Mesodermal cell (in vitro differentiated cells): ENCODE results near the gene HECTD3.

ENCODE experiments used
- H3K27ac ChIP-seq: 2 replicates; pipeline ENCODE4 v1.7.0; 2013; ENCODE audit warnings: mild to moderate bottlenecking, low read depth, low read length, moderate library complexity; ENCODE audit not compliant: severe bottlenecking
- H3K36me3 ChIP-seq: 2 replicates; pipeline ENCODE4 v1.7.1; 2013; ENCODE audit warnings: mild to moderate bottlenecking, low read length, moderate library complexity; ENCODE audit not compliant: control insufficient read depth, insufficient read depth
- H3K4me1 ChIP-seq: one replicate; pipeline ENCODE4 v1.7.1; 2013; ENCODE audit warnings: mild to moderate bottlenecking, low read length; ENCODE audit not compliant: insufficient read depth, control insufficient read depth, poor library complexity, severe bottlenecking
- H3K4me3 ChIP-seq: 2 replicates; pipeline ENCODE4 v1.7.0; 2013; ENCODE audit warnings: low read length, control low read depth, mild to moderate bottlenecking; ENCODE audit not compliant: insufficient read depth, poor library complexity, severe bottlenecking; ENCODE audit errors: extremely low read depth
- H3K9me3 ChIP-seq: 2 replicates; pipeline ENCODE4 v1.7.1; 2013; ENCODE audit warnings: mild to moderate bottlenecking, low read length, moderate library complexity; ENCODE audit not compliant: control insufficient read depth
- WGBS, 2 experiments: methylation state at CpG; one replicate each; pipeline ENCODE4 v1.1.5; 2013; ENCODE audit warnings: missing lambda C conversion rate in 2 of 2; ENCODE audit not compliant: insufficient coverage in 2 of 2; 5-methylcytosine and 5-hydroxymethylcytosine counted together

Gene HECTD3

DNA sequence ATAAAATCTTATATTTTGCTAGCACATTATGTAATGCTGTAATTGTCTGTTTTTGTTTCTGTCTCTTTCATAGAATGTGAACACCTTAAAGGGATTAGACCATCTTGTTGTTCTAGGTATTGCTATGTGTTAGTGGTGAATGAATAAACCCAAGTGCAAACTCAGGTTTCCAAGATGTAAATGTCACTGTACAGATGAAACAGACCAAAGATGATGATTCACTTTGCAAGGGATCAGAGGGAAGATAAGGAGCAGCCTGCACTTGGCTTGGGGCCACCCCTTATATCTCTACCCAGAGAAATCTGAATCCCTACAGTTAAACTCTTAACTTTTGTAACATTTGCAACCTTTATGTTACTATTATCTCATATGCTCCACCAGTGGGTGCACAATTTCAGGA is 26.3 kb upstream of the HECTD3 start:
- Histone ChIP-seq H3K27ac (no peak overlapping the region), H3K9me3 (no peaks in the 10 kb centered on the region), H3K36me3 (no peaks in the 10 kb centered on the region)

DNA sequence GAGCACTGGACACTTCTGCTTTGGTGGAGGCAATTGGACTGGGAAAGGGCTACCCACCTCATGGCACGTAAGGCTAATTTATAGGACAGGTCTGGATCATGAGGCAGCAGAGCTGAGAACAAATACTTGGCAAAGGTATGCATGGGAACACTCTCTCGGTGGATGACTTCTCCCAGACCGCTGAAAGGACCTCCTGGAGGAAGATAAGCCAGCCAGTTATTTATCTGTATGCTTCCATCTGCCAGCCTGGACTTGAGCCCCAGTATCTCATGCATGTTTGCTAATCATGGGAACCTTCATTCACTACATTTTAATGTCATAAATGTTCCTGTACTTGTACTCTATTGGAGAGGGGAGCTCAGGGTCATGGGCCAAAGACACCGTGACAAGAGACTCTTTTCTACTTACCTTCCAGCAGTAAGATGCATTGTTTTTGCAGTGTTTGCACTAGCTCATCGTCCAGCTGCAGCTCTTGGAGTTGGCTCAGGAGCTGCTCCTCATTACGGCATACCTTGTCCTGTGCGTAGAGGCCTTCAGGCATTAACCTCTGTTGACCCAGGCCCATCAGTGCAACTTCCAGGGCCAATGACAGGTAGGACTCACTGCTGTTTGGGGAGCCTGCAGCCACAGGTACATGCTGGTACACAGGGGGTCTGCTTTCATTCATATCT is 24.6 kb upstream of the HECTD3 start:
- H3K36me3 ChIP-seq = no peaks in the 10 kb centered on the region
- H3K9me3 ChIP-seq = no peaks in the 10 kb centered on the region
- H3K27ac ChIP-seq = no peak overlapping the region
- no peak overlapping the region for H3K4me3 ChIP-seq
- WGBS, 2 experiments = 93 to 97% methylated on average over 6 to 7 of the region's 7 CpGs
- H3K4me1 ChIP-seq = no peaks in the 10 kb centered on the region

More for the DNA sequence above, 26.3 kb upstream of the HECTD3 start:
- no peaks in the 10 kb centered on the region for H3K4me1 ChIP-seq
- no peak overlapping the region for H3K4me3 ChIP-seq

DNA sequence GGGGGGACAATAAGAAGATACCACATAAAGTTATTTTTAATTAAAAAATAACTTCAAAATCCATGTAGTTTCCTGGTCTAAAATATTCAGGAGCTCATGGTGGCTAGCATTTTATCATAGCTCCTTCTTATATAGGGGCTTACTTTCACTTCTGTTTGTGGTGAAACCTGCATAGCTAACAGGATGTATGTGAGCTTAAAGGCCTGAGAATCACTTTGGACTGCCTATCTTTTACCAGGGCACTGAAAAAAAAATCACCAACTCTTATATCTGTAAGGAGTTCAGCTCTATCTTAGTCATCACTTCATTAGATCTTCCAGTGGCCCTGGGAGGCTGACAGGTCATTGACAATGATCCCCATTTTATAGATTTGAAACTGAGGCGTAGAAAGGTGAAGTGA is 22.2 kb upstream of the HECTD3 start:
- WGBS, 2 experiments = no CpG with 5 or more reads among the region's 1 CpG
- Histone ChIP-seq H3K4me3 (no peak overlapping the region), H3K9me3 (no peaks in the 10 kb centered on the region), H3K36me3 (no peaks in the 10 kb centered on the region), H3K27ac (no peak overlapping the region), H3K4me1 (no peaks in the 10 kb centered on the region)

DNA sequence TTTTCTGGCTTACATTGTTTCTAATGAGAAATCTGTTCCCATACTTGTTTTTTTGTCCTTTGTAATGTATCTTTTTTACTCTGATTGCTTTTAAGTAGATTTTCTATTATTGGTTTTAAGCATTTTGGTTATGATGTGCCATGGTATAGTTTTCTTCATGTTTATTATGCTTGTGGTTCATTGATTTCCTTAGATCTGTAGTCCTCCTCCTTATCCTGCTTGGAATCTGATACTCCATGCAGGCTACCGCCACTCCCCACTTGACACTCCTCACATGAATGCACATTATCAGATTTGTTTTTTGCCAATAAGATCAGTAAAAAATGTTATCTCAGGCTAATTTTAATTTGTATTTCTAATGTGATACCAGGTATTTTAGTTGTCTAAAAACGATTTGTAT is 21.7 kb upstream of the HECTD3 start:
- Histone ChIP-seq H3K27ac (no peak overlapping the region), H3K36me3 (no peaks in the 10 kb centered on the region), H3K4me1 (no peaks in the 10 kb centered on the region), H3K9me3 (no peaks in the 10 kb centered on the region), H3K4me3 (no peak overlapping the region)
- WGBS, 2 experiments = no CpG with 5 or more reads among the region's 2 CpGs

DNA sequence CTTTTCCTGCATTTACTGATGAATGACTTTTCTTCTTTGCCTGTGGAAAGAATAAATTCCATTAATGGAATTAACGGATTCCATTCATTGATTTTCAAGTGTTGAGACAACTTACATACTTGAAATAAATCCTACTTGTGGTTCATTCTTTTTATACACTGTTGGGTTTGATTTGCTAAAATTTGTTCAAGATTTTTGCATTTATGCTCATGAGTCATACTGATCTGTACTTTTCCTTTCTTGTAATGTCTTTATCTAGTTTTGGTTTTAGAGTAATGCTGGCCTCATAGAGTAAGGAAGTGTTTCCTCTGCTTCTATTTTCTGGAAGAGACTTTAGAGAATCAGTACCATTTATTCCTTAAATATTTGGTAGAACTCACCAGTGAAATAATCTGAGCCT is 15.3 kb upstream of the HECTD3 start:
- whole genome bisulfite sequencing, 2 experiments = no CpG with 5 or more reads among the region's 1 CpG

DNA sequence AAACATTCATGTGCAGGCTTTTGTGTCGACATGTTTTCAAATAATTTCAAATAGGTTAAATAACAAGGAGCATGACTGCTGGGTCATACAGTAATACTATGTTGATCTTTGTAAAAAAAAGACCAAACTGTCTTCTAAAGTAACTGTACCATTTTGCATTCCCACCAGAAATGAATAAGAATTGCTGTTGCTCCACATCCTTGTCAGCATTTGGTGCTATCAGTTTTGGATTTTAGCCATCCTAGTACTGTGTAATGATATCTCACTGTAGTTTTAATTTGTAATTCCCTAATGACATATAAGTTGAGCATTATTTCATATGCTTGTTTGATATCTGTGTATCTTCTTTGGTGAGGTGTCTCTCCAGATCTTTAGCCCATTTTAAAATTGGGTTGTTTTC is 12.5 kb upstream of the HECTD3 start:
- Histone ChIP-seq H3K36me3 (no peaks in the 10 kb centered on the region), H3K4me1 (no peaks in the 10 kb centered on the region), H3K27ac (no peak overlapping the region), H3K4me3 (no peak overlapping the region), H3K9me3 (no peaks in the 10 kb centered on the region)
- no CpG with 5 or more reads among the region's 1 CpG for WGBS, 2 experiments

More for the DNA sequence above, 15.3 kb upstream of the HECTD3 start:
- Histone ChIP-seq H3K4me1 (no peaks in the 10 kb centered on the region), H3K27ac (no peak overlapping the region), H3K9me3 (no peaks in the 10 kb centered on the region), H3K36me3 (no peaks in the 10 kb centered on the region), H3K4me3 (no peak overlapping the region)

DNA sequence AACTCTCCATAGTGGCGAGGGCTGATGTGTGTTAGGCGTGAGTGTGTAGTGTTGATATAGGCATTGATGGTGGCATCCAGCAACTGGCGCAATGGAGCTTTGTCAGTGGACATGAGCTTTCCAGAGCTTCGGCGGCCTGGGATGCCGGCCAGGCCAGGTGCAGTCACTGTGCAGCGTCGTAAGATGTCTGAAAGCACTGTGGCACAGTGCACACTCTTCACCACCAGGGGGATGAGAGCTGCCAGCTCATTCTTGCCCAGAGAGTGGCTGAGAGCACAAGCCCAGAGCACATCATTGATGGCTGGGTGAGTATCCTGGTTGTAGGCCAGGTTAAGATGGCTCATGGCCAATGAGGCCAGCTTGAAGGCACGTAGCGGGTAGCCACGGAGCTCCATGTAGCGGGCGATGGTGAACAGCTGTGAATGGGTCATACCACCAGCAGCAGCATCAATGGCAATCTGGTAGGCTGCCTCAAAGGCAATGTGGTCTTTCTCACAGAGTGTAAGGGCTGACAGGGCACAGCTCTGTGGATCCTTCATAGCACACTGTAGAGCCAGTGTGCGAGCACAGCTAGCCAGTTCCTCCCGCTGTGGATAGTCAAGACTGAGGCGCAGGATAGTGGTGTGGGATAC is 7.6 kb upstream of the HECTD3 start:
- Histone ChIP-seq H3K9me3 (no peaks in the 10 kb centered on the region), H3K4me3 (no peak overlapping the region), H3K27ac (no peak overlapping the region), H3K36me3 (peaks cover 15% of the 10 kb centered on the region), H3K4me1 (no peaks in the 10 kb centered on the region)
- 78 to 89% methylated on average over 13 to 15 of the region's 16 CpGs for WGBS, 2 experiments

DNA sequence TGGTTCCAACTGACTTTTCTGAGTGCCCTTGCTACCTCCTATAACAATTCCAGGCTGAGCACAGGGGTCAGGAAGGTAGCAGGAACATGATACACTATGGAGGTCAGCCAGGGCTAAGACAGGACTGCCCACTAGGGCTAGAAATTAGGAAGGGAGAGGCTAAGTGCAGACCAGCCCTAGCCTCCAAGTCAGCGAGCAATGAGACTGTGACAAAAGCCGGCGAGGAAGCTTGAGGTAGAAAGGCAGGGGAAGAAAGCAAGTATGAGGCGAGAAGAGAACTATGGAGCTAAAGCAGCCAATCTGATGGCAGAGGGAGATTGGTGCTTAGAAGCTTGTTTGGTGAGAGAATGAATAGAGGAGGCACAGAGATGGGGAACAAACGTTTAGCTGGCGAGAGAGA is 5.6 kb upstream of the HECTD3 start:
- Histone ChIP-seq H3K36me3 (peaks cover 18% of the 10 kb centered on the region), H3K9me3 (no peaks in the 10 kb centered on the region), H3K4me3 (no peak overlapping the region), H3K4me1 (peaks cover under 1% of the 10 kb centered on the region), H3K27ac (no peak overlapping the region)
- 90 to 92% methylated on average over 4 to 6 of the region's 6 CpGs for WGBS, 2 experiments

DNA sequence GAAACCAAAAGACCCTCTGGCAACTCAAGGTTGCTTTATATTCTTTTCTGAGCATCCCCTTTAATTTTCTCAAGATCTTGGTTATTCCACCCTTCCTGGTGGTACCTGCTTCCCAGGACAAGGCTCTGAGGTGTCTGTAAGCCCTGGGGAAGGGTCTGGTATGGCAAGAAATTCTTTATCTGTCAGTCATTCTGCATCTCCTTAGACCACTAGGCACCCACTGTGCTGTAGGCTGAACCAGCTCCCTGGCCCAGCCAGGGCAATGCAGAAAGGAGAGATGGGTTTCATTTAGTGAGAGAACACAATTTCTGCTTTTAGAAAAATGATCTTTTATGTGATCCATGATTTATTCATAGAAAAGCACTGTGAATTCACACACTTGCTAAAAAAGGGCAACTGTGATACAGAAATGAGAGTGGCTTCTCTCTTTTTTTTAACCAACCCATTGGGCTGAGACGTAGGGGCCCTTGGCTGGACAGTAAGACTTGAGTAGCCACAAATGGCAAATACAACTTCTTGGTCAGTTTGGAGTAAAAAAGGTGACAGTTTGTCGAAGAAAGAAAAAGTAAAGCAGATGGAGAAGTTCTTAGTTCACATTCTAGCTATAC is 5.1 kb upstream of the HECTD3 start:
- no peaks in the 10 kb centered on the region for H3K9me3 ChIP-seq
- WGBS, 2 experiments = no CpG with 5 or more reads among the region's 2 CpGs
- peaks cover 18% of the 10 kb centered on the region for H3K36me3 ChIP-seq
- H3K4me1 ChIP-seq = peaks cover 6% of the 10 kb centered on the region
- no peak overlapping the region for H3K4me3 ChIP-seq
- no peak overlapping the region for H3K27ac ChIP-seq

DNA sequence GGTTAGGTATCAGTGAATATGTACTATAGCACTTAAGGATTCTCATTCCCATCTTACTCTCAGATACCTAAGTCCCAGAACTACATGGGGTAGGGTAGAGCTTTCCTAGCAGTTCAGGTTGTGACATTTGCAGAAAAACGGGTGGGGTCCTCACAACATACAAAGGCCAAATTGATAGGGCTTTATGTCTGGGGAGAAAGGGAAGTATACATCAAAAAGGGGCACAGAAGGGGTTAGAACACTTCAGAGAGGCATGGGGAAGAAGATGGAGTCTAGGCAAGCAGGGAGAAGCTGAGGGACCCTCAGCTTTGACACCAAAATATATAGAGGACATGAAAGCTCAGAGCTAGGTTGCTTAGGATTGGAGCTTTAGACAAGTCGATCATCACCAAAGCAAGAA is 4.6 kb upstream of the HECTD3 start:
- WGBS, 2 experiments = 86 to 90% methylated on average over 1 to 2 of the region's 2 CpGs
- no peak overlapping the region for H3K4me3 ChIP-seq
- peaks cover 18% of the 10 kb centered on the region for H3K36me3 ChIP-seq
- peaks cover 6% of the 10 kb centered on the region for H3K4me1 ChIP-seq
- H3K9me3 ChIP-seq = no peaks in the 10 kb centered on the region
- H3K27ac ChIP-seq = no peak overlapping the region
